Gastroesophageal sphincter (tissue), 4 donors: Measurements from ENCODE around the gene BANP. TPM values are rescaled to one million over a fixed set of nuclear protein-coding genes. Genes with fewer than 3 reads are reported as not detected.
"Not testable (repeated sequence)": the region's sequence is repeated elsewhere in the genome, so short reads cannot be mapped to it uniquely, and the experiment has no call there.

Experiments
- ATAC-seq: fragments of 150-250 bp; one replicate; pipeline ENCODE4 v1.9.1; 2016; ENCODE audit warnings: mild to moderate bottlenecking, moderate library complexity
- H3K27ac ChIP-seq, 4 donors: fragments of 200-600 bp; sonication (generic) in 3 of 4; 1 replicate in 3 of 4; 2 replicates in 1 of 4; pipeline ENCODE4 v1.5.1; 2016 to 2019
- H3K27me3 ChIP-seq: fragments of 200-600 bp; sonication (generic); one replicate; pipeline ENCODE4 v1.5.1; 2019
- H3K36me3 ChIP-seq, 2 donors: fragments of 200-600 bp; sonication (generic); one replicate each; pipeline ENCODE4 v1.5.1; 2019; ENCODE audit warnings: control low read depth in 1 of 2
- H3K4me1 ChIP-seq, 3 donors: fragments of 200-600 bp; sonication (generic); 1 replicate in 2 of 3; 2 replicates in 1 of 3; pipeline ENCODE4 v1.5.1; 2016 to 2019; ENCODE audit warnings: control low read depth in 2 of 3
- H3K4me3 ChIP-seq, 2 donors: fragments of 200-600 bp; sonication (generic); one replicate each; pipeline ENCODE4 v1.5.1; 2019; ENCODE audit warnings: mild to moderate bottlenecking in 1 of 2, moderate library complexity in 1 of 2
- H3K9me3 ChIP-seq, 3 donors: fragments of 200-600 bp; sonication (generic); one replicate each; pipeline ENCODE4 v1.5.1; 2017 to 2019; ENCODE audit warnings: control low read depth in 2 of 3
- CTCF ChIP-seq, 4 experiments: fragments of 200-600 bp in 2 of 4; fragments of 450-650 bp in 2 of 4; sonication (generic) in 1 of 4; IDR thresholded peaks; one replicate each; pipeline ENCODE4 v1.5.1; 2017 to 2019; ENCODE audit warnings: antibody characterized with exemption in 4 of 4, mild to moderate bottlenecking in 2 of 4, moderate library complexity in 2 of 4
- EP300 ChIP-seq: sonication (generic); formaldehyde crosslinking; IDR thresholded peaks from one replicate; pipeline ENCODE4 v1.6.1; 2017; ENCODE audit warnings: antibody characterized with exemption, mild to moderate bottlenecking
- POLR2A ChIP-seq, 2 donors: fragments of 450-650 bp; IDR thresholded peaks; one replicate each; pipeline ENCODE4 v1.6.1; 2017; ENCODE audit warnings: antibody characterized with exemption in 2 of 2, mild to moderate bottlenecking in 2 of 2, moderate library complexity in 1 of 2
- POLR2AphosphoS5 ChIP-seq: sonication (generic); formaldehyde crosslinking; IDR thresholded peaks from one replicate; pipeline ENCODE4 v1.6.1; 2017; ENCODE audit warnings: antibody characterized with exemption
- WGBS, 2 donors: methylation state at CpG; one replicate each; pipeline ENCODE4 v1.1.5; 2018; ENCODE audit warnings: low coverage in 1 of 2; 5-methylcytosine and 5-hydroxymethylcytosine counted together
- total RNA-seq, 4 donors: library from RNA; depleted of rRNA; stranded (reverse); fragments of >200 nt; gene quantifications; one replicate each; pipeline ENCODE4 v1.1.0, GENCODE V29; 2016

The BANP gene
- total RNA-seq, 4 donors from 2014 or later = 17.1 to 33.1 (median 24.2) TPM

GRCh38 chr16:88074041-88074440 lies 122.8 kb downstream of the BANP start:
- ATAC-seq = no peak
- TF ChIP-seq POLR2AphosphoS5 (no peak), POLR2A (IDR thresholded peaks at IDR 0.05) (no peak), CTCF (IDR thresholded peaks at IDR 0.05) (no peak), EP300 (no peak)
- peaks cover 0 to 91% of the 10 kb centered on the region in 2 donors for H3K36me3 ChIP-seq
- no peaks in the 10 kb centered on the region for H3K27me3 ChIP-seq
- H3K27ac ChIP-seq = no peak overlapping the region
- H3K4me3 ChIP-seq = no peak overlapping the region
- H3K4me1 ChIP-seq = no peaks in the 10 kb centered on the region
- WGBS, 2 donors = no CpG with 5 or more reads among the region's 6 CpGs
- no peaks in the 10 kb centered on the region for H3K9me3 ChIP-seq

GRCh38 chr16:88076211-88076931 lies 125.1 kb downstream of the BANP start:
- no peaks in the 10 kb centered on the region for H3K27me3 ChIP-seq
- 96 to 100% methylated on average over 4 to 25 of the region's 57 CpGs for WGBS, 2 donors
- TF ChIP-seq POLR2A (IDR thresholded peaks at IDR 0.05) (no peak), EP300 (no peak), CTCF (IDR thresholded peaks at IDR 0.05) (no peak), POLR2AphosphoS5 (no peak)
- no peak overlapping the region for H3K27ac ChIP-seq
- H3K4me3 ChIP-seq = no peak overlapping the region
- peaks cover 0 to 68% of the 10 kb centered on the region in 2 donors for H3K36me3 ChIP-seq
- no peak for ATAC-seq
- no peaks in the 10 kb centered on the region for H3K9me3 ChIP-seq
- no peaks in the 10 kb centered on the region for H3K4me1 ChIP-seq

- H3K4me1 ChIP-seq, ATAC-seq, H3K9me3 ChIP-seq, H3K4me3 ChIP-seq, H3K27ac ChIP-seq, H3K27me3 ChIP-seq: not testable (repeated sequence)
- WGBS, 2 donors = 86 to 96% methylated on average over 5 of the region's 5 CpGs
- H3K36me3 ChIP-seq = peaks cover 0 to 62% of the 10 kb centered on the region in 2 donors
Measured at GRCh38 chr16:88076932-88077320, 125.7 kb downstream of the BANP start.

GRCh38 chr16:88077328-88078108 lies 126.3 kb downstream of the BANP start:
- WGBS, 2 donors = 0 to 81% methylated on average over 1 to 3 of the region's 30 CpGs
- peaks cover 0 to 58% of the 10 kb centered on the region in 2 donors for H3K36me3 ChIP-seq
- no peak for ATAC-seq

More at GRCh38 chr16:88077328-88078108, 126.3 kb downstream of the BANP start:
- Histone ChIP-seq H3K9me3 (no peaks in the 10 kb centered on the region), H3K27me3 (no peaks in the 10 kb centered on the region), H3K4me1 (no peaks in the 10 kb centered on the region), H3K4me3 (no peak overlapping the region), H3K27ac (no peak overlapping the region)
- TF ChIP-seq EP300 = no peak
- TF ChIP-seq POLR2A (IDR thresholded peaks at IDR 0.05) = no peak
- no peak for TF ChIP-seq CTCF (IDR thresholded peaks at IDR 0.05)
- TF ChIP-seq POLR2AphosphoS5 = no peak
